Hindlimb muscle (tissue), 1 donor: ENCODE measurements around the gene SLC16A6. TPM values are rescaled to one million over a fixed set of nuclear protein-coding genes. Genes with fewer than 3 reads are reported as not detected.

Experiments
- polyA plus RNA-seq: library from polyadenylated mRNA; unstranded; fragments of 120-200 nt; gene quantifications from one replicate; pipeline ENCODE4 v1.2.1, GENCODE V29; 2013; ENCODE audit not compliant: insufficient read length

Gene SLC16A6
- polyA plus RNA-seq, 1 donor: 0.72 TPM

Other genes starting within 250 kb of the SLC16A6 start
- 65.3 TPM for gene AMZ2, start 43.1 kb downstream of the SLC16A6 start, polyA plus RNA-seq
- gene ARSG, start 368 bp upstream of the SLC16A6 start, polyA plus RNA-seq: 3.5 TPM
- 39.4 TPM for gene WIPI1, start 166.4 kb upstream of the SLC16A6 start, polyA plus RNA-seq
- gene PRKAR1A, start 221.3 kb upstream of the SLC16A6 start, polyA plus RNA-seq: 331 TPM